SH-SY5Y (cell line): ENCODE results near the gene HP1BP3.

ENCODE experiments used
- GATA2 ChIP-seq: IDR thresholded peaks from 2 replicates; pipeline ENCODE4 v1.6.1; 2011; ENCODE audit warnings: mild to moderate bottlenecking, low read depth, low read length
- GATA3 ChIP-seq: IDR thresholded peaks from 2 replicates; pipeline ENCODE4 v1.6.1; 2011; ENCODE audit warnings: low read depth, mild to moderate bottlenecking, low read length, moderate library complexity

- TF ChIP-seq GATA2 (no peak), GATA3 (no peak)
Measured at GRCh38 chr1:20708891-20709290, 78.2 kb downstream of the HP1BP3 start.
